HL-60/S4 treated with phorbol 12-myristate 13-acetate at 8.2 ng/mL for 4 days and 3 days (cell line): ENCODE measurements around the gene SEPTIN10.
"Not testable (repeated sequence)": the region's sequence is repeated elsewhere in the genome, so short reads cannot be mapped to it uniquely, and the experiment has no call there.

Experiments
- in situ Hi-C: fragments of 300-500 bp; cut with MboI; formaldehyde crosslinking; loops from 2 replicates; pipeline ENCODE4 v1.15.0; 2022; ENCODE audit warnings: low sequenced_read_pairs

Gene SEPTIN10

DNA sequence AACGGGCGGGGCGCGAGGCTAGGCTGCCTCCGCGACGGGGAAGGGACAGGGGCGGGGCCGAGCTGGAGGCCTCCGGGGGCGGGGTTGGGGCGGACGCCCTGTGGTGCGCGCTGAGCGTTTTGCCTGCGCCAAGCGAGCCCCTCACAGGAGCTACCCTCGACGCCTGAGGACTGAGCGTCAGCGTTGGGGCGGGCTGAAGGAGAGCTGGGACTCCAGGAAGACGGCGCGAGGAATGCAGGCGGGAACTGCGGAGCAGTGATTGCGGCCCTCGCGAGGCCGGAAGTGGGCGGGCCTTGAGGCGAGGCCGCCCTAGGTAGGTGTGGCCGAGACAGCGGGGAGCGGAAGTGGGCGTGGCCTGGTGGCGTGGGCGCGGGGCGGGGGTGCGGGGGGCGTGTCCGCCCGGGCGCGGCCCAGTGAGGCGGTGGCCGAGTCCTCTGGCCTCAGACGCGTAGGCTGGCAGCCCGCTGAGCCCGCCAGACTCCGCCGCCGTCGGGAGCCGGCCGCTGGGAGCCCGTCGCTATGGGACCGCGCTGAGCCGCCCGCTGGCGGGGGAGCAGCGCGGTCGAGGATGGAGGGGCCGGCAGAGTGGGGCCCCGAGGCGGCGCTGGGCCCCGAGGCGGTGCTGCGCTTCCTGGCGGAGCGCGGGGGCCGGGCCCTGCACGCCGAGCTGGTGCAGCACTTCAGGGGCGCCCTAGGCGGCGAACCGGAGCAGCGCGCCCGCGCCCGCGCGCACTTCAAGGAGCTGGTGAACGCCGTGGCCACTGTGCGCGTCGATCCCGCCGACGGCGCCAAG is at the start of gene SEPTIN10, which contains the start of gene SOWAHC:
Gene SEPTIN10, minus strand, starts transcription at position 45 of the 793 bp plus-strand sequence. CDS start 139 bp downstream, outside the sequence.
Gene SOWAHC, plus strand, starts transcription at position 443 of the 793 bp plus-strand sequence. Its CDS starts 126 bp downstream, at position 569.
- in situ Hi-C loops: no loop called here

DNA sequence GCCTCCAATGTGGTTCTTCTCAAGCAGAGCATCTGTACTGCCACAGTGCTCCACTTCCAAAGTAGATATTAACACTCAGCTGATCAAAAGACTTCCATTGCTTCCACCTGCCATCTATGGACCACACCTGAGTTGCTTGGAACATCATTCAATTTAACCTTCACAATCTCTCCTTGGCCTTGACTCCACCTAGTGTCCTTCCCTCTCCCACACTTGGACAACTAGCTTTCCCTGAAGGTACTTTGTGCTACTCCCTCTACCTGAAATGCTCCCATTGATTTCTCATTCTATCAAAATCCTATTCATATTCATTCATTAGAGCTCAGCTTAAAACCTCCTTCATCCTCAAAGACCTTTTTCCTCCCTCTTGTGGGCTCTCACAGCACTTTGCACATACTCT is 49.1 kb upstream of the SEPTIN10 start:
- in situ Hi-C loops: no loop called here

DNA sequence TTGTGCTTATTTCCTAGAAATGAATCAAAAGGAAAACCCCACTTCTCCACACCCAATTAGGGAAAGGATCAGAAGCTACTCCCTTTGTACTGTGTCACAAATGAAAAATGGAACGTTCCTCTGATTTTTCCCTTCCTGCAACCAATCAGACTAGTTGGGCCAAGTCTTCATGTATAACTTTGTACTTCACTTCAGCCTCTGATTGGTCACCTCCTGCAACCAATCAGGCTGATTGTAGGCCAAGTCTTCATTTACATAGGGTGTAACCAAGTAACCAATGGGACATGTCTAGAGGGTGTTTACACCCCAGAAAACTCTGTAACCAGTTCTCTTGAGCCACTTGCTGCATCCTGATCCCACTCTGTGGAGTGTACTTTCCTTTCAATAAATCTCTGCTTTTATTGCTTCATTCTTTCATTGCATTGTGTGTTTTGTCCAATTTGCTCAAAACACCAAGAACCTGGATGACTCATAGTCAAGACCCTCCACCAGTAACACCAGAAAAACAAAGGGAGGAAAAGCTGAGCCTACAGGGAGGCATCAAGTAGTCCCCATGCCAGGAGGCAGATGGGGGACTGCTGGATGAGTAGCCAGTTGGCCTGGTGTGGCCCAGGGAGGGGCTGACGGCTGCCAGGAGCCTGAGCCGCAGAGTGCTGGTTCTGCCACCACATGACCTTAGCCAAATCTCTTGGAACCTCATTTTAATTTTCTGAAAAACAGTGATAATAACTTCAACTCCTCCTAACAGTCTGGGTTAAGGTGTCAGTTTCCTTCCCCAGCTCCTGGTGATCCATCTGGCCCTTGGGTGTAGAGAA is 46.5 kb upstream of the SEPTIN10 start:
- in situ Hi-C loops: no loop called here

DNA sequence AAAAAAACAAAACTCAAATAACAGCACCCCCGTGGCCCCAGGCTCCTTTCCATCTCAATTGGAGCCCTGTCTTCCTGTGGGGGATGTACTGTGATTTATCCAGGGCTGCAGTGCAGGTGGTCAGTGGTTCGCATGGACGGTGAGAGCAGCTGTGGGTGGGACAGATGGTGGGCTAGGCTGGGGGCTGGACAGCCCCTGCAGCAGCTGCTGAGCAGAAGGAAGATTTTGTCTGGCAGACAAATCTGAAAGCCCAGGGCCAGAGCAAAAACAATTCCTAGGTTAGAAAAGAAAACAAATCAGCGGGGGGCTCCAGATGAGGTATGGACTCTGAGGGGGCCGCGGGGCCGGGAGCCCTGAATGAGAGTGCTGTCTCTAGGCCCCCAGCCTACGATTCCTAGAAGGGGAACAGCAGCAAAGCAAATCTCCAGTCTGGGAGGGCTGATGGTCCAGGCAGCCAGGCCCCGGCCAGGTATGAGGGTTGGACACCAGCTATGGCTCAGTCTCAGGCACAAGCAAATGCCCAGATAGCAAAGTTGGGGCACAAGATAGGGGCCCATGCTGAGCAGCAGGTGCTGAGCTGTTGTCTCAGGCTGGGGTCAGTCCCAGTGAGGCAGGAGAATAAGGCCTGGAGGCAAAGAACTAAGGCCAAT is 45.8 kb upstream of the SEPTIN10 start:
- in situ Hi-C loops: no loop called here

DNA sequence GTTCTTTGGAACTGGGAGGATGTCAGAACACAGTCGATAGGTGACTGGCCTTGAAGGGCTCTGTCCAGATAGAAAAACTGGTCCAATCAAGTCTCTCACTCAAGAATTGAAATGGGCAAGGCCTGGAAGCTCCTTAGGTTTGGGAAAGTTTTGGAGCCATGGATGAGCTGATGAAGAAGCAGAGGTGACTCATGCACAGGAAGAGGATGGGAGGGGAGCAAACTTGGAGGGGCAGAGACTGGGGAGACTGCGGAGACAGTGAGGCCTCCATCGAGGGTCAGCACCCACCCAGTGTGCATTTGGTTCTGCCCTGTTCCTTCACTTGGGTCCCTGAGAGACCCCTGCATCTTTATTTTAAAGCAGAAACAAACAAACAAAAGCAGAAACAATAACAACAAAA is 41.5 kb upstream of the SEPTIN10 start:
- in situ Hi-C loops: no loop called here

DNA sequence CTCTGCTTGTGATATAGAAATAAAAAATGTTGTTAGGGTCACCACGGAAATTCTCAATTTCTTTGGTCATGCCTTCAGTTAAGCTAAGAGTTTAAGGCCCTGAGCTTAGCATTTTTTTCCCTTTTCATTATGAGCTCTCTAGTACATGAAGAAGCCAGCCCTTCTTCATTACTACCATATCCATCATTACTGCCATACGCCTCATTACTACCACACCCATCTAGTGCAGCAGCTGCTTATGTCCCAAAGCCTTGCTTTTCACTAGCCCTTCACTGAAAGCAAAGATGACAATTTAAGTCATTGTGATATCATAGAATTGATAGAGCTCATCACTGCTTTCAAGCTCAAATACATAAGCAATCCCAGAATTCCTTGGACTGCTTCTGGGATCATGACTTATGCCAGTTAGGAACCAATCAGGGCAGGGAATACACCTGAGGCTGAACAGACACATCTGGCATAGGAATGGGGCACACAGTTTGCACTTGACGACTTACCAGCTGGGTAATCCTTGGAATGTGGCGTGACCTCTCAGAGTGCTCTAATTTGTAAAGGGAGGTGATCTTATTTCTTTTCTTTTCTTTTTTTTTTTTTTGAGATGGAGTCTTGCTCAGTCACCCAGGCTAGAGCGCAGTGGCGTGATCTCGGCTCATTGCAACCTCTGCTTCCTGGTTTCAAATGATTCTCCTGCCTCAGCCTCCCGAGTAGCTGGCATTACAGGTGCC is 40.7 kb upstream of the SEPTIN10 start:
- in situ Hi-C loops: no loop called here

DNA sequence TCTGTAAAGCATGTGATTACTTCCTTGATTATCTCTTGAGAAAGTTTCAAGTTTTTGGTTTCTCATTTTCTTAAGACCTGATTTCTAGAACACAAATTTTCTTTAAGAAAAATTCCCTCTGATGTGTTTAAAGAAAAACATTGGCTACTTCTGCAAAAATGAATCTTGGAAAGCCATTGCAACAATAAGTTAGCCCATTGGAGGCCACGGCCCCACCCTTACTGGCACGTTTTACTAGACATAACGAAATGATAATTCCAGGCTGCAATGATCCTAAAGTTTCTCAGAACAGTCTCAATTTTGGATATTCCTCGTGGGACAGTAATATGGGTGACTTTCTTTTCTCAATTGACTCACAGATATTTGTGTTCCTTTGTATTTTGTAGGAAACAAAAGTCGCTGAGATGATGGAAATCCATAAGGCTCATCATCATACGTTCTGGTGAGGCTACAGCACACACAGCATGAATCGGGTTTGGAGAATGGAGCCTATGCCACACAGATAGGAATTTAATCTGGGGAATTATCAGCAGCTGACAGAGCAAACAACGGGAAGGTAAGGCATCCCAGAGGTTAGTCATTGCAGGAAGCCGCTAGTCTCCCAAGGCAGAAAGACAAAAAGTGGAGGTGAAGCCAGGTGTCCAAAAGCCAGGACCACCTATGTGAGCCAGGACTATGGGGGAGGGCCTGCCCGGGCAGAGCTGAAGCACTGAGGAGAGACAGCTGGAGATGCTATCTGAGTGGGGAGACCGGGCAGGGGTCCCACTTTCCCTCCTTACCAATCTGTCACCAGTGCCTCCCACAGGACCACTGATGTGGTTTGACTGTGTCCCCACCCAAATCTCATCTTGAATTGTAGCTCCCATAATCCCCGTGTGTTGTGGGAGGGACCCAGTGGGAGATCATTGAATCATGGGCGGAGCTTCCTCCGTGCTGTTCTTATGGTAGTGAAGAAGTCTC is 36.2 kb upstream of the SEPTIN10 start:
- in situ Hi-C loops: no loop called here

DNA sequence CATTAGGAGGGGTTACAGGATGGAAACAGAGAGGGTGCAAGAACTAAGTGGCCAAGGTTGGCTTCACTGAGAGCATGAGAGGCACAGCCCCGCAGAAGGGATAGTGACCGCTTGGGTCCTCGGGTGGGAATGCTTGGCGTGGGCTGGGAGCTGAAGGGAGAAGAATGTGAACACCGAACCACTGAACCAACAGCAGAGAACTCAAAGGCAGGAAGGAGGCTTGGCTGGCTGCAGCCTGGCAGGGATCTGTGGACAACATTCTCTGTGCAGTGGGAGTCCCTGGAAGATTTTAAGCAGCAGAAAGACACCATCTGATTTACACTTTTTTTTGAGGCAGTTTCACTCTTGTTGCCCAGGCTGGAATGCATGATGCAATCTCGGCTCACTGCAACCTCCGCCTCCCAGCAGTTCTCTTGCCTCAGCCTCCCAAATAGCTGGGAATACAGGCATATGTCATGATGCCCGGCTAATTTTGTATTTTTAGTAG is 34.3 kb upstream of the SEPTIN10 start:
- in situ Hi-C loops: no loop called here

DNA sequence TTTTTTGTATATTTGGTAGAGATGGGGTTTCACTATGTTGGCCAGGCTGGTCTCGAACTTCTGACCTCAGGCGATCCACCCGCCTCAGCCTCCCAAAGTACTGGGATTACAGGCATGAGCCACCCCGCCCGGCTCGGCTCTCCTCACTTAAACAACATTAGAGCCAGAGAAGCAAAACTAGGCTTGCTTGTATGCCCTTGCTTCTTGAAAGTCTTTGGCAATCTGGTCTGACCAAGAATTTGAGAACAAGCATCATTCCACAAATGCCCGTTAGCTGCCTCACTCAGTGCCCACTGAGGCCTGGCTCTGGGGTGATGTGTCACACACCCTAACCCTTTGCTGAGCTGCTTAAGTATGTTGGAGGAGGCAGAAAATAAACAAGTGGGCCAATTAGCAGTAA is 33.9 kb upstream of the SEPTIN10 start:
- in situ Hi-C loops: no loop called here

DNA sequence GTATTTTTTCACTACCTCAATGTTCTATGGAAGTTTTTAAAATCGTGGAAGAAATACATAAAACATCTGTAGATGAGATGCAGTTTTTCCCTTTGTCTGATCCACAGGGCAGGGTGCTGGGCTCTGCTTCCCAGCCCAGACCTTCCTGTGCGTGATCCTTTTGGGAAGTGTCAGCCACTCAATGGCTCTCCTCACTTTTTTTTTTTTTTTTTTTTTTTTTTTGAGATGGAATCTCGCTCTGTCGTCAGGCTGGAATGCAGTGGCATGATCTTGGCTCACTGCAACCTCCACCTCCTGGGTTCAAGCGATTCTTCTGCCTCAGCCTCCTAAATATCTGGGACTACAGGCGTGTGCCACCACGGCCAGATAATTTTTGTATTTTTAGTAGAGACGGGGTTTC is 33.2 kb upstream of the SEPTIN10 start:
- in situ Hi-C loops: no loop called here

DNA sequence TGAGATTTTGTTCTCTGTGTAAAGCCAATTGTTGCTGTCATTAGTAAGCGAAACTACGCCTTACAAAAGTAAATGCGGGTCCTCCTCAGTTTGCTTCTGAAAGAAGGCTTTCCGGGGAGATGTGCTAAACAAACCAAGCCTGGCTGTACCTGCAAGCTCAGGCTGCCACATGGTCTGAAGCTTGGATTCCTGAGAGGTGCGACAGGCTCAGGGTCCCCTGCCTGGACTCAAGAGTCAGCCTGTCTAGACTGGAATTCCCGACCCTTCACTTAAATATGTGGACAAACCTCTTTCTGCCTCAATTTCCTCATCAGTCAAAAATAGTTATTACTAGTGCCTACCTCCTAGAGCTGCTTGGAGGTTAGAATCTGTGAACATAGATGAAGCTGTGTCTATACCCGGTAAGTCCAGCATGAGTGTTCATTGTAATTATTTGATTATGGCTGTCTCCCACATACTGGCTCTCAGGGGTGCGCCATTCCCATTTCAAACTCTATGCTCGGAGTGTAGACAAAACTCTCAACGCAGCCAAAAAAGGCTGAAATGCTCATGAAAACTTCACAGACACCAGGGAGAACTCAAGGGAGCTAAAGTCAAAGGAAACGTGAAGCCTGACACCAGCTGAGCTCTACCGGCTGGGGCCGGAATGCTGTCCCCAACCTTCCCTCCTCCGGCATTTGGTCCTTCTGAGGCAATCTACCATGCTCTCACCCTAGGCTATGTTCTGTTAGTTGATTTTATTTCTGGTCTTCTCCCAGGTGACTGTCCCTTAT is 31.8 kb upstream of the SEPTIN10 start:
- in situ Hi-C loops: no loop called here

DNA sequence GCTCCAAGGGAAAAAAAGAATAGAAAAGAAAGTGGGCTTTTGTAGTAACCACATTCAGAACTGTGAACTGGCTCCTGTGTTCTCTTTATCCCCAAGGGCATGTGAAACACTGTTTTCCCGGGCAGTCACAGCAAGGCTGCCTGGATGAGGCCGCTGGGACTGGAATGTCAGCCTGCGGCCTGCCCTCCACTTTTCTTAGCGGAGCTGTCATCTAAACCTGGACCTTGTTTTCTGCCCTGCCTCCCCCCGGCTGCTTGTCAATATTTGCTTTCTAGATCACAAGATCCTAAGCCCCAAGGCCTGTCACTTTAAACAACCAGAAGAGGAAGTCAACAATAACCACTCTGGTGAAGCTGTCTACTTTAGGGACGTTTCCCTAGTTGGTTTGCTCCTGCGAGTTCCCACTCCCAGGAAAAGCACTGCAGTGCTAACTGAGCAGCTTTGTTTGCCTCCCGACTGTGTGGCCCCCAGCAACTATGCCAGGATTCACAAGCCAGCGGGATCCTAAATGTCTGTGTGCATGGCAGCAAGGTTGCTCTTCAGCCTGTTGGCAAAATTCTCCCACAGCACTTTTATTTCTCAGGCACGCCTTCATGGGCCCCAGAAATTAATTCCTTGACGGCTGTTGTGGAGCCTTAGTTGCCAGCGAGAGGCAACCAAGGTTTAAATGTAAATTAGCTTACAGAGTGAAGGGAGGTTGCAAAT is 31.0 kb upstream of the SEPTIN10 start:
- in situ Hi-C loops: no loop called here

DNA sequence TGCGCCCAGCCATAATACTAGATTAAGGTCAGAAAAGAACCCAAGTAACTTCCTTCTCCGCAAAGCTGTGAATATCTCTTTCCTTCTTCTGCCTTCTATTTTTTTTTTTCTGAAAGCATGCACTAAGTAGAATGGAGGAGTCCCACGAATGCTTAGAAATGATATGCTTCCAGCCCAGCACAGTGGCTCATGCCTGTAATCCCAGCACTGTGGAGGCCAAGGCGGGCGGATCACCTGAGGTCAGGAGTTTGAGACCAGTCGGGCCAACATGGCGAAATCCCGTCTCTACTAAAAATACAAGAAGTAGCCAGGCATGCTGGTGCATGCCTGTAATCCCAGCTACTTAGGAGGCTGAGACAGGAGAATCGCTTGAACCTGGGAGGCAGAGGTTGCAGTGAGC is 26.2 kb upstream of the SEPTIN10 start:
- in situ Hi-C loops: not testable (repeated sequence)

DNA sequence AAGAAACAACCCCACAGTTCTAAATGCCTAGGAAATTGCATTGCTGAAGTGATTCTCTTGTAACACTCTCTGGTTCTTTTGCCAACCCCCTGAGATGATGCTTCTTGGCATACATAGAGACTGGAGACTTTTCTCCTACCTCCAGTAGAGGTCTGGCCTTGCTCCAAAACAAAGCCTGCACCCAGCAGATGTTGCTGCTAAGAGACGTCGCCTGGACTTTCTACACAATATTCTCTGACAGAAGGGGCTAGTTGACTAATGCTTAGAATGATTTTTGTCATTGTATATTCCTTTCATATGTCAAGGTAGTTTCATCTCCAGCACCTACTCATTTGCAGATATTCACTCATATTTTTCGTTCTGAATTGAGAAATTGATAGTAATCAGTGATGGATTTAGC is 25.0 kb upstream of the SEPTIN10 start:
- in situ Hi-C loops: no loop called here

DNA sequence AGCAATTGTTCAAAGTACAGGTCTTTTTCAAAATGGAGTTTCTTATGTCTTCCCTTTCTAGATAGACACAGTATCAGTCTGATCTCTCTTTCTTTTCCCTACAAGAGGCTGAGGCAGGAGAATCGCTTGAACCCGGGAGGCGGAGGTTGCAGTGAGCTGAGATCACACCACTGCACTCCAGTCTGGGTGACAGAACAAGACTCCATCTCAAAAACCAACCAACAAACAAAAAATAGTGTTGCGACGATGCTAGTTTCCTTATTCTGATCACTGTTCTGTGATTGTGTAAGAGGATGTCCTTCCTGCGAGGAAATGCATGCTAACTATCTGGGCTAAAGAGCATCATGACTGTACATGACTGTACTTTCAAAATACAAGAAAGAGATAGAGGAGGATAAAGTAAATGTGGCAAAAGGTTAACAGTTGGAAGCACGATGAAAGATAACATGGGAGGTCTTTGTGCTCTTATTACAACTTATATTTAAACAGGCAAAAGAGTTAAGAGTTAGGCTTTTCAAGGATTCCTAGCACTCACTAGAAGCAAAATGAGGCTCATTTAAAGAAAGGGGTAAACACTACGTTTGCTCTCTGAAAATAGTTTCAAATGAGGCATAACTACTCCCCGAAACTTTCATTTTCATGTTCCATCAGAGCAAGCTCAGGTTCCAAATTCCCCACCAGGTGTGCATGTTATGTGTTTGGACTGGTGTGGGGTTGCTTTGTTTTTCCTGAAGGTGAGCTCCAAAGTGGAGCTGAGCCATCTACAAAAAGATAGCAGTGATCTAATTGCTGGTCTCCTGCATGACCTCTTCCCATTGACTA is 24.2 kb upstream of the SEPTIN10 start:
- in situ Hi-C loops: no loop called here

DNA sequence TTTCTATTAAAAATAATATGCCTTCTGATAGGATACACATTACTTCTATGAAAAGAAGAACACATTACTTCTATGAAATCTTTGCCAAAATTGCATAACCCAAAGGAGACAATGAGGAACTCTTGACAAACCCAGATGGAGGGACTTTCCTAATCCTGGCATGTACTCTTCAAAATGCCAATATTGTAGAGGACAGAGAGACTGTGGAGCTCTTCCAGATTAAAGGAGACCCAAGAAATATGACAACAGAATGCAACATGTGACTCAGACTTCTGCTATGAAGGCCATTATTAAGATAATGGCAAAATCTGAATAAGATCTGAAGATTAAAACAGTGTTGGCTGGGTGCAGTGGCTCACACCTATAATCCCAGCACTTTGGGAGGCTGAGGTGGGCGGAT is 22.6 kb upstream of the SEPTIN10 start:
- in situ Hi-C loops: no loop called here
